HK-2 (cell line): ENCODE data around the gene HSPD1.

Experiments
- DNase-seq: peaks from one replicate; pipeline ENCODE4 v3.0.0-alpha.2; 2018; ENCODE audit not compliant: unreplicated experiment

The HSPD1 gene

GRCh38 chr2:197499594-197500502, at the start of gene HSPD1, which contains the start of gene HSPE1:
HSPD1 (minus strand) TSS chr2:197499840; CDS start chr2:197498848, 992 bp downstream.
HSPE1 (plus strand) TSS chr2:197500379; CDS start chr2:197500437, 58 bp downstream.
- peak; percentile 98 for DNase-seq

GRCh38 chr2:197548582-197548981, 48.9 kb upstream of the HSPD1 start:
- no peak for DNase-seq

GRCh38 chr2:197547163-197547900, 47.7 kb upstream of the HSPD1 start:
- DNase-seq: no peak

- DNase-seq: no peak
These were observed 43.6 kb upstream of the HSPD1 start for GRCh38 chr2:197543206-197543605.

- DNase-seq: no peak
These were observed 40.1 kb upstream of the HSPD1 start for GRCh38 chr2:197539734-197540133.

- DNase-seq: no peak
These were observed 38.8 kb upstream of the HSPD1 start for GRCh38 chr2:197538412-197538811.

GRCh38 chr2:197517150-197517549, 17.5 kb upstream of the HSPD1 start:
- no peak for DNase-seq

- DNase-seq: peak; percentile 49
These were observed 16.7 kb upstream of the HSPD1 start for GRCh38 chr2:197516393-197516761.

- peak; percentile 94 for DNase-seq
These were observed 16.2 kb upstream of the HSPD1 start, which contains the start of gene MOB4 for GRCh38 chr2:197515739-197516392. MOB4 (plus strand) TSS chr2:197516066; CDS start chr2:197516087, 21 bp downstream.

GRCh38 chr2:197515315-197515738, 15.7 kb upstream of the HSPD1 start:
- DNase-seq: no peak

GRCh38 chr2:197514754-197515153, 15.1 kb upstream of the HSPD1 start:
- no peak for DNase-seq

- DNase-seq: no peak
These were observed 14.3 kb upstream of the HSPD1 start for GRCh38 chr2:197513915-197514314.

GRCh38 chr2:197506658-197507057, 7.0 kb upstream of the HSPD1 start:
- no peak for DNase-seq

GRCh38 chr2:197504512-197504911, 4.9 kb upstream of the HSPD1 start:
- DNase-seq: no peak

- DNase-seq: no peak
These were observed 4.4 kb upstream of the HSPD1 start for GRCh38 chr2:197504000-197504399.

GRCh38 chr2:197502685-197503084, 3.0 kb upstream of the HSPD1 start:
- DNase-seq: no peak

- no peak for DNase-seq
These were observed 2.6 kb upstream of the HSPD1 start for GRCh38 chr2:197502201-197502600.

GRCh38 chr2:197500503-197501131, 977 bp upstream of the HSPD1 start:
- DNase-seq: no peak

GRCh38 chr2:197498937-197499593, 575 bp downstream of the HSPD1 start:
- DNase-seq: peak; percentile 66

- DNase-seq: no peak
These were observed 1.3 kb downstream of the HSPD1 start for GRCh38 chr2:197498235-197498936.
